Calu3 (cell line): Measurements from ENCODE around the gene MBD5. TPM values are rescaled to one million over a fixed set of nuclear protein-coding genes. Genes with fewer than 3 reads are reported as not detected.

Experiments
- BruUV-seq: library from RNA; stranded (reverse); fragments of 400-500 nt; replicated peaks from 2 replicates; lab custom pipeline; 2021; lab: Mats Ljungman, UMichigan
- CTCF ChIA-PET: fragments of 300-600 bp; sonication (Branson Sonifier 250); formaldehyde crosslinking; loops from one replicate; lab custom pipeline; 2022; ENCODE audit warnings: antibody characterized with exemption; lab: Charles Lee
- DNase-seq: peaks from one replicate; pipeline ENCODE4 v3.0.0; 2022
- H3K27ac Mint-ChIP-seq: one replicate; pipeline ENCODE4 v1.8.0; 2022; ENCODE audit warnings: mixed read lengths; ENCODE audit not compliant: unreplicated experiment
- H3K27me3 Mint-ChIP-seq: one replicate; pipeline ENCODE4 v1.8.0; 2022; ENCODE audit warnings: mixed read lengths; ENCODE audit not compliant: unreplicated experiment
- H3K36me3 Mint-ChIP-seq: one replicate; pipeline ENCODE4 v1.8.0; 2022; ENCODE audit warnings: mild to moderate bottlenecking, moderate library complexity, mixed read lengths; ENCODE audit not compliant: insufficient read depth, unreplicated experiment
- H3K4me1 Mint-ChIP-seq: one replicate; pipeline ENCODE4 v1.8.0; 2022; ENCODE audit warnings: mild to moderate bottlenecking, low read depth, mixed read lengths; ENCODE audit not compliant: unreplicated experiment
- H3K4me3 Mint-ChIP-seq: one replicate; pipeline ENCODE4 v1.8.0; 2022; ENCODE audit warnings: mild to moderate bottlenecking, low read depth, moderate library complexity, mixed read lengths; ENCODE audit not compliant: unreplicated experiment
- H3K9me3 Mint-ChIP-seq: one replicate; pipeline ENCODE4 v1.8.0; 2022; ENCODE audit warnings: low read depth, mixed read lengths; ENCODE audit not compliant: unreplicated experiment
- intact Hi-C: fragments of 100-400 bp; cut with micrococcal nuclease; formaldehyde crosslinking; loops from one replicate; pipeline ENCODE4 v1.10.0; 2022; ENCODE audit not compliant: unreplicated experiment
- total RNA-seq: library from RNA; stranded (reverse); gene quantifications from 2 replicates; pipeline ENCODE4 v1.2.3, GENCODE V29; 2022
- TF ChIP-seq, protein P1 (sequence below): fragments of 200-600 bp; IDR thresholded peaks from one replicate; pipeline ENCODE4 v1.8.0; 2022; ENCODE audit warnings: antibody characterized with exemption; ENCODE audit not compliant: unreplicated experiment

Gene MBD5
- total RNA-seq, 1 experiment from 2014 or later, result 36.4 TPM

DNA sequence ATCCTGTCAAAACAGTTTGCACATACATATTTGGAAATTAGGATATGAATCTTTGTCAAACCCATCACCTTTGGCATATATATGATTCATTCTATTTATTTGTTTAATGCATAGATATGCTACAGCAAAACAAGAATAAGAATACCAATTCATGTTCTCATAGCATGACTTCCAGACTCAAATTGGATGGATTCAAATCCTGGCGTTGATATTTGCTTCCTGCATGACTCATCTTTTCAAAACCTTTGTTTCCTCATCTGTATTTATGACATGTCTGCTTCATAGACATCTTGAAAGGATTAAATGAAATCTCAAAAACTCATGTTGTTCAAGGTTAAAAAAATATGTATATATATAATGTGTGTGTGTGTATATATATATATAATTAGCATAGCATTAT lies 261.3 kb downstream of the MBD5 start:
- Mint-ChIP-seq H3K4me1 (no peaks in the 10 kb centered on the region), H3K4me3 (no peak overlapping the region), H3K27ac (no peak overlapping the region), H3K36me3 (no peaks in the 10 kb centered on the region), H3K9me3 (no peaks in the 10 kb centered on the region), H3K27me3 (no peaks in the 10 kb centered on the region)
- TF ChIP-seq, protein P1, sequence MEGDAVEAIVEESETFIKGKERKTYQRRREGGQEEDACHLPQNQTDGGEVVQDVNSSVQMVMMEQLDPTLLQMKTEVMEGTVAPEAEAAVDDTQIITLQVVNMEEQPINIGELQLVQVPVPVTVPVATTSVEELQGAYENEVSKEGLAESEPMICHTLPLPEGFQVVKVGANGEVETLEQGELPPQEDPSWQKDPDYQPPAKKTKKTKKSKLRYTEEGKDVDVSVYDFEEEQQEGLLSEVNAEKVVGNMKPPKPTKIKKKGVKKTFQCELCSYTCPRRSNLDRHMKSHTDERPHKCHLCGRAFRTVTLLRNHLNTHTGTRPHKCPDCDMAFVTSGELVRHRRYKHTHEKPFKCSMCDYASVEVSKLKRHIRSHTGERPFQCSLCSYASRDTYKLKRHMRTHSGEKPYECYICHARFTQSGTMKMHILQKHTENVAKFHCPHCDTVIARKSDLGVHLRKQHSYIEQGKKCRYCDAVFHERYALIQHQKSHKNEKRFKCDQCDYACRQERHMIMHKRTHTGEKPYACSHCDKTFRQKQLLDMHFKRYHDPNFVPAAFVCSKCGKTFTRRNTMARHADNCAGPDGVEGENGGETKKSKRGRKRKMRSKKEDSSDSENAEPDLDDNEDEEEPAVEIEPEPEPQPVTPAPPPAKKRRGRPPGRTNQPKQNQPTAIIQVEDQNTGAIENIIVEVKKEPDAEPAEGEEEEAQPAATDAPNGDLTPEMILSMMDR, result no peak
- no TSS peak for BruUV-seq
- DNase-seq, result no peak
- intact Hi-C loops, result no loop called here
- CTCF ChIA-PET, result no interaction called here

DNA sequence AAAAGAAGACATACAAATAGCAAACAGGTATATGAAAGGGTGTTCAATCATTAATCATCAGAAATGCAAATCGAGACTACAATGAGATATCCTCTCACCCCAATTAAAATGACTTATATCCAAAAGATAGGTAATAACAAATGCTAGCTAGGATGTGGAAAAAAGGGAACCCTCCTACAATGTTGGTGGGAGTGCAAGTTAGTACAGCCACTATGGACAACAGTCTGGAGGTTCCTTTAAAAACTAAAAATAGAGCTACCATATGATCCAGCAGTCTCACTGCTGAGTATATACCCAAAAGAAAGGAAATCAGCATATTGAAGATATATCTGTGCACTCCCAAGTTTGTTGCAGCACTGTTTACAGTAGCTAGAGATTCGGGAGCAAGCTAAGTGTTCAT lies 271.5 kb downstream of the MBD5 start:
- intact Hi-C loops, result no loop called here
- Mint-ChIP-seq H3K27ac (no peak overlapping the region), H3K27me3 (no peaks in the 10 kb centered on the region), H3K36me3 (no peaks in the 10 kb centered on the region), H3K4me3 (no peak overlapping the region), H3K9me3 (no peaks in the 10 kb centered on the region), H3K4me1 (no peaks in the 10 kb centered on the region)
- CTCF ChIA-PET, result no interaction called here
- TF ChIP-seq, protein P1, result no peak
- BruUV-seq, result no TSS peak
- DNase-seq, result no peak

DNA sequence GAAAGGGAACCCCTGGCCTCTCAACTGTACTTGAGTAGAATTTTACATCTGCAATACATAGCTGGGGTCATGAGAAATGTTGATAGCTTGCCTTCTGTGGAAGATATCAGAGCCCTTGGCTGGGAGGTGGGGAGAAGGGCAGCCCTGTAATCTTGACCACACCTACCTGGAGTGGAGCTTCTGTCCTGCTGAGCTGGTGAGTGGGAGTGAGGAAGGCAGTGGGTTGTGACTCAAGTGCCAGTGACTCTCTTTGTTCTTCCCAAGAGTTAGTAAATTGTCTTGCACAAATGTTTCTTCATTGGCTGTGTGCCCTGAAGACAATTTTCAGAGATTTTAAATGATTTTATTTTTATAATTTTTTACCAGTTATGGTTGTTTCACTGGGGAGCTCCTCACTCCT lies 277.3 kb downstream of the MBD5 start:
- no peaks in the 10 kb centered on the region for H3K36me3 Mint-ChIP-seq
- no peaks in the 10 kb centered on the region for H3K27me3 Mint-ChIP-seq
- DNase-seq, result no peak
- CTCF ChIA-PET, result no interaction called here
- peaks cover 11% of the 10 kb centered on the region for H3K4me1 Mint-ChIP-seq
- BruUV-seq, result no TSS peak
- H3K4me3 Mint-ChIP-seq, result no peak overlapping the region
- H3K9me3 Mint-ChIP-seq, result no peaks in the 10 kb centered on the region
- H3K27ac Mint-ChIP-seq, result no peak overlapping the region
- intact Hi-C loops, result no loop called here
- TF ChIP-seq, protein P1, result no peak

DNA sequence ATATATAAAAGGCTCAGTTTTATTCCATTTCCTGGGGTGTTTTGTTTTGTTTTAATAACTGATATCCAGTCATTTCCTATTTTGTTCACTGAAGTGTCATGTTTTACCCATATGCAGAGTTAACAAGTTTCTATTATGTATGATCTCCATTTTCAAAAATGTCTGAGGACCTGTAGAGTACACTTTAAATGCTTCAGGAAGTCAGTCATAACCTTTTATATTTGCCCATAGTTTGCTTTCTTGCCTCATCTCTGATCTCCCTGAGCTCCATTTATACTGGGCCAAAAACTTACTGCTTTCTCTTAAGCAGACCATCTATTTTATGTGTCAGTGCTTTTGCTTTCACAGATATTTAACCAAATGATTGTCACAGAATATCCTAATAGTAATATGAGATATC lies 278.7 kb downstream of the MBD5 start:
- peaks cover 11% of the 10 kb centered on the region for H3K4me1 Mint-ChIP-seq
- CTCF ChIA-PET, result no interaction called here
- H3K9me3 Mint-ChIP-seq, result no peaks in the 10 kb centered on the region
- H3K27me3 Mint-ChIP-seq, result no peaks in the 10 kb centered on the region
- DNase-seq, result no peak
- intact Hi-C loops, result no loop called here
- TF ChIP-seq, protein P1, result no peak
- H3K4me3 Mint-ChIP-seq, result no peak overlapping the region
- no TSS peak for BruUV-seq
- H3K36me3 Mint-ChIP-seq, result no peaks in the 10 kb centered on the region
- H3K27ac Mint-ChIP-seq, result no peak overlapping the region
